Measurements from ENCODE around the gene STBD1.
"Not testable (repeated sequence)": the region's sequence is repeated elsewhere in the genome, so short reads cannot be mapped to it uniquely, and the experiment has no call there.

Gene STBD1

DNA sequence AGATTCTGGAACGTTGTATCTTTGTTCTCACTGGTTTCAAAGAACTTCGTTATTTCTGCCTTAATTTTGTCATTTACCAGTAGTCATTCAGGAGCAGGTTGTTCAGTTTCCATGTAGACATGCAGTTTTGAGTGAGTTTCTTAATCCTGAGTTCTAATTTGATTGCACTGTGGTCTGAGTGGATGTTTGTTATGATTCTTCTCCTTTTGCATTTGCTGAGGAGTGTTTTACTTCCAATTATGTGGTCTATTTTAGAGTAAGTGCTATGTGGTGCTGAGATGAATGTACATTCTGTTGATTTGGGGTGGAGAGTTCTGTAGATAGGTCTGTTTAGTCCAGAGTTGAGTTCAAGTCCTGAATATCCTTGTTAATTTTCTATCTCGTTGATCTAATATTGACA lies 18.7 kb upstream of the STBD1 start:
- not testable (repeated sequence) for DNase-seq

DNA sequence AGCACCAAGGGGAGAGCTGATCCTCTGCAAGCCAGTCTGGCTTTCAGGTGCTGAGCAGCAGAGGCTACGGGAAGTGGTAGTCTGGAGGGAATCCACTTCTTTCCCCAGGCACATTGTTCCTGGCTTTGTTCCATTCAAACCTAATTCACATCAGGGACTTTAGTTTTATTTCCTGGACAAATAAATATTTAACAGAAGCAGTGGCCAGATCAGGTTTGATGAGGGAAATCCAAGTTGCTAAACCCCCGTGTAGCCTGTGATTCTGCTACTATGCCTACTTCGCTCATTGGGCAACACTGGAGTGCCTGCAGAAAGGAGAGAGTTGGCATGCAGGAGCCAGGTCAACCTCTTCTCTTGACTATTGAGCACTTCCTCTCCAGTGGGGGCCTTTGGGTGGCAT lies 13.8 kb upstream of the STBD1 start:
- no peak for DNase-seq

DNA sequence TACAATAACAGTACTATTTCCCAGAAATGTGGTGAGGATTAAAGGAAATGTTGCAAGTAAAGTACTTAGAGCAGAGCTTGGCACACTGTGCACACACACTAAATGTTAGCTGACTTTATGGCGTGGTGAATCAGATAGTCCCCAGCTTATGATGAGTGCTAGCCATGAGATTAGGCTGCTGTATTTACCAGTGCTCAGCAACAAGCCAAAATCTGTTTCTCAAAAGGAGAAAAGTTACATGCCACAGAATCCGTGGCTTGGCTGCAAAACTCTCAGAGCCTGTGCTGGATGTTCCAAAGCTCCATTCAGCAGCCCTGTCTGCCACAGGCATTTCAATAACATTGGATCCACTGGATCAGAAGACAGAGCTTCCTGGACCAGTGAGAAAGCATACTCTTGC lies 12.8 kb upstream of the STBD1 start:
- no peak for DNase-seq

DNA sequence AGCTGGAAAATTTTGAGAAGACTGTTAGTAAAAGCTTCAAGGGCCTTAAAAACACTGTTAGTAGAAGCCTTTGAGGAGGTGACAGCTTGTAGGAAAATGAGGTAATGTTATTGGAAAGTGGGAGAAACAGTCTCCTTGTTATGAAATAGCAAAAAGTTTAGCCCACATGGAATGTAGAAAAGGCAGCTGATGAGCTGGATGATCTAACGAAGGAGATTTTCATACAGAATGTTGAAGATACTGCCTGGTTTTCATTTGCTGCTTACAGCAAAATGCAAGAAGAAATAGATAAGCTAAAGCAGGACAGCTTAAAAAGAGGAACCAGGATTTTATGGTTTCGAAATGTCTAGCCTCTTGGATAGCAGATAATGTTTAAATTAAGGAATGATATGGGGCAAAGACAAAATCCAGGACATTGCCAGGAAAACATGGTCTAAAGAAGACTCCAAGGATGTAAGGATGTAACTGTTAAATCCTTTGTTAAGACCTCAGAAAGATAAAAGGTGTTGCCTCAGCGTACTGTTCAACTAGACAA lies 10.2 kb upstream of the STBD1 start:
- peak; percentile 17 to 36 for DNase-seq

DNA sequence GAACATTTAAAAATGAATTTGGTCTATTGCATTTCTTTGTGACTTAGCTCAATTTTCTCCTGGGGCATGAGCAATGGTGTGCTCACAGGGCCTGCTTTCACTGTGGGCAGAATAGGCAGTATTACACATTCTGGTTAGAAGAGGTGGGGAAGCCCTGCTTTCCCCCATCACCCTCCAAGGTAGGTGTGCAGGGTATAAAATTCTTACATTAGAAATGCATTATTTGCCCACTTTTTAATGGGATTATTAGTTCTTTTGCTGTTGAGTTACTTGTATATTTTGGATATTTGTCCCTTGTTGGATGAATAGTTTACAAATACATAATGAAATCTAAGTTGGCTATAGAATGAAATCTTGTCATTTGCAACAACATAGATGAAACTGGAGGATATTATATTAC lies 8.3 kb upstream of the STBD1 start:
- DNase-seq, result no peak

DNA sequence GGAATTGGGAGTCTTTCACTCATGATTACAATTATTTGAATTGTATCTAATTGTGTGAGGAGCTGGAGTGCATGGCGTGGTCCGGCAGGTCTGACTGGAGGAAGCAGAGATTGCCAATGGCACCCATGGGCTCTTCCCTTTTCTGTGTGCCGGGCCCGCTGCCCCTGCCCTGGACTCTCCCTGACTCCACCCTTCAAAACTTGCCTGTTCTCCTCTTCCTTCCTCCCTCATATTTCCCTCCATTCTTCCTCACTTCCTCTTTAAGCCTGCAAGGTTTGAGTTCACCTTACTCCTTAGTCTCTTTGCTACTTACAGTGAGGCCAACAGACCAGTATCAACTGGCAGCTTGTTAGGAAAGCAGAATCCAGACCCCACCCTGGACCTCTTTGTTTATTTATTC lies 6.5 kb upstream of the STBD1 start:
- peak; percentile 42 to 47 for DNase-seq

DNA sequence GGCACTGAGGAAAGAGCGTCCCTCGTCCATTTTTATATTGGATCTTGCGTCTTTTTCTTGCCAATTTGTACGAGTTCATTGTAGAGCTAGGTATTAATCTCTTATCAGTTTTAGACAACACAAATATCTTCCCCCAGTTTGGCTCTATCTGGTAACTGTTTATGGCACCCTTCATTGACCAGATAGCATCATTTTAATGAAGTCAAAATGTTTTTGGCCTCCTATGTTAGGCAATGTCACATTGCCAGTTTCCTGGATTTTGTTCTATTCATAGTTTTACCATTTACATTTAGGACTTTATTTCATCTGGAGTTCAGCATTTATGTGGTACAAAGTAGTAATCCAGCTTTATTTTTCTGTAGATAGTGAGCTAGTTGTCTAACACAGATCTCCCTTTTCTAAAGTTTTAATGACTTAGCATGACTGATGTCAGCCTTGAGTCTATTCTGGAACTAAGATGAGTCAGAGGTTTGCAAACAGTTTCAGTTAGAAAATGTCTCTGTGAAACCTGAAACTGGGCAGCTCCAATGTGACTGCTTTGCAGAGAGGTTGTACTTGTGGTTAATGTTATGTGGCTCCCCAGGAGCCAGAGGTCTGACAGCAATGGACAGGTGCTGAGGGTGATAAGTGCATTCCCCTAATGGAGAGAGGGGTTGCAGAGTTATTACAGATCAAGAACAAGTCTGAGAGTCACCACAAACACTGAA lies 5.3 kb upstream of the STBD1 start:
- DNase-seq, result peak; percentile 66 to 72

DNA sequence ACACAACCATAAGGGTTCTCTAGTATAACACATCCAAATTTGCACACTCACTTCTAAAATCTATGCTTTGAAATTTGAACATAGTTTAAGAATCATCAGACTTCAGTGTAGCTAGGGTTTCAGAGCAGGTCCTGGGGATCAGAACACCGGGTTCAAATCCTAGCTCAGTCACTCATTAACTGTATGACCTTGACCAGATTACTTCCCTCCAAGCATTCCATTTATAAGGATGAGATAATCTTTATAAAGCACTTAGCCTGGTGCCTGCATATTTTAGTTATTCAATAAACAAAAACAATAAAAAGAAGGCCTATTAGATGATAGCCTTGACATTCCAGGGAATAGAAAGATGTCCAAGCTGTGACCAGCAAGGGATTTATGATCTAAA lies 4.8 kb upstream of the STBD1 start:
- DNase-seq, result no peak

DNA sequence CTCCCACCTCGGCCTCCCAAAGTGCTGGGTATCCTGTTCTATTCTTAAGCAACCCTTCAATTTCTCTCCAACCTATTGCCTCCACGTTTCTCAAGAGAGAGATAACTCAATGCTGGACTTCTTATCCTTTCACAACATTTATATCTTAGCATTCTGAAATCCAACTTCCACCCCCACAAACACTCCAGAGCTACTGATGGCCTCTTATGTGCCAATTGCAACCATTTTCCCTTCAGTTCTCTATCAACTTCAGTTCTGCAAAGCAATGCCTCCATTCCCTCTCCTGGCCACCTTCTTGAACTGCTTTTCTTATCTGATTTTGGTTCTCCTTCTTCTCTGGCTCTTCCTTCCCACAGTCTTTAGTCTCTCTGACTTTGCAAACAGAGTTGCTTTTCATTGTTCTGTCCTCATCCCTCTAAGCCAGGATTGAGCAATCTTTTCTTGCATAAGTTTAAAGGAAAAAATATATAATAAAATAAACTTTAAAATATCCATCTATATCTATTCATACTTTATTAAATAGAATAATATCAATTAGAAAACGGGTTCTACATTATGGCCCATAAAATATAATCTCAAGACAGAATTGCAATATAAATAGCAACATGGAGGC lies 3.6 kb upstream of the STBD1 start:
- peak; percentile 76 to 82 for DNase-seq

DNA sequence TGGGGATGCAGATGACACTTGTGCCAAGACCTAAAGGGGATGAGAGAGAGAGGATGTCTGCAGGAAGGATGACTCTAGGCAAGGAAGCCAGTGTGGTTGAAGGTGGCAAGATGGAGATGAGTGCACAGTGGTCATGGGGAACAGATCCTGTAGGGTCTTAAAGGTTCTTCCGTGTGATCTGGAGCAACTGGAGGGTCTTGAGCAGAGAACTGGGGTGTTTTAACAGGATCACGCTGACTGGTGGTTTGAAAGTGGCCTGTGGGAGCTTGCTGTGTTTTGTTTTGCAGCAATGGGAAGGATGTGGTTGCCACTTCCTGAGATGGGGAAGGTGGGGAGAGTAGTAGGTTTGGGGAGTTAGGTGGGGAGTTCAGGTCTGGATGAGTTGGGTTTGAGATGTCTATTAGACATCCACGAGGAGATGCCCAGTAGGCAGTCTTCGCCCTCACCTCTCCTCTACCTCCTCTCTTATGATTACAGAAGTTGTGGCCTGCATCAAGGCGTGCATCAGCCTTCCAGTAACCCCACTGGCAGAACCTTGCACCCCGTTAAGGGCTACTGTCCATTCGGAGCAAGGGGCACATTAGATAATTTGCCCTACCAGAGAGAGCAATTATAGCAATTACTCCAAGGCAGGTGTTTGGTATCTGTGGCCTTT lies 1.4 kb upstream of the STBD1 start:
- DNase-seq, result no peak

DNA sequence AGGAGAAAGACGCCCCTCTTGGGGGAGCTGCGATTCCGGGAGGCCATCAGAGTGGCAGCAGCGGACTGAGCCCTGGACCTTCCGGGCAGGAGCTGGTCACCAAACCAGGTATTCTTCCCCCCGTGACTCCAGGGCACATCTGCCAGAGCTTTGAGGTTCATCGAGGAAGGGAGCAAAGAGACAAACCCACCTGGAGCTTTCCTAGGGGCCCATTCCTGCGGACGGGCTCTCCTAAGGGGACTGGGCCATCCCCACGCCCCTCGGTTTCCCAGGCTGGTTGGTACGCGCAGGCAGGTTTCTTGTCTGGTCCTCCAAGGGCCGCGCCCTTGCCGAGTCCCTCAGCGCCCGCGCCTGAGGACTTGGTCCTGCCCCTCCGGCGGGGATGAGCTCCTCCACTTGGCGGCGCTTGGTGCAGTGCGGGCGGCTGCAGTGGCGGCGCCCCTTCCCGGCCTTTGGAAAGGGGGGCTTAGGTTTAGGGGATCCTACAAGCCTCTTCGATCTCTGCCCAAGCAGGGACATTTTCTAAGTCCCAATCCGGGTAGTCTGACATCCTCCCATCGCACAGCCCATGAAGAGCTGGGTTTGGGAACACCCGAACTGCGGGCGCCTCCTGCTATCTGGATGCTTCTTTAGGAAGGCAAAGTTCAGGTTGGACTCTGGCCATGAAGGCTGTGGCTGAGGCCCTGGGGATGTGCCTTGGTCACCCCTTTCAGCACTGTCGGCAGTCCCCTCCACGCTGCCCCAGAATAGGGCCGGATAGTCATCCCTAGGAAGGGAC lies 538 bp downstream of the STBD1 start:
- DNase-seq, result peak; percentile 18 to 55

DNA sequence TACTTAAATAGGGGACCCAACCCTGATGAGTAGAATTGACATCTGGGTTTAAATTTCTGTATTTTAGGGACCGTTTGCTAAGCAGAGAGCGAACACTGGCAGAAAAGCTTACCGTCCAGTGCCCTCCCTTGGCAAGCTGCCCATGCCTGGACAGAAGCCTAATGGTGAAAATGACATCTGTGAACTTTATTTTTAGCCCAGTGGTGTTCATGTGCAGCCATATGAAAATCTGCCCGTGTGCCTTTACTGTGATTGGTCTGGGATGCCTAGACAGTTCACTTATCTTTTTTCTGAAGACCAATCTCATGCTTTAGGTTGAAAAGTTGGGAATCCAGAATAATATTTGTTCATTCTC lies 1.1 kb downstream of the STBD1 start:
- DNase-seq, result no peak

DNA sequence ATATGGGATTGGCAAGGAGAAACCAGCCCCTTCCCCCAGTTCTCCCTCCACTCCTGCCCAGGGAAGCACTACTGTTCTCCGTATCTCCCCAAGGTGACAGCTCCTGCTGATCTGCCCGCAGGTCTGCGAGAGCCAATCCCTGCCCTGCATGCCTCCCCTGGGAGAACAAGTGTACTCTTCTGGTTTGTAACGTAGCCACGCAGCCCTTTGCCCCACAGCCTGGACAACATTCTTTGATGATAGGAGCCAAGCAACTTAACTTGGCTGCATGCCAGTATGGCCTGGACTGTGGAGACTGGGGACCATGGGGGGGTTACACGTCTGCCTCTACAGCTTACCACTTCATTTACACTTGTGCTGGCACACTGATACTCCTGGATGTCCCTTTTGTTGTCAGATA lies 2.0 kb downstream of the STBD1 start:
- DNase-seq, result no peak

DNA sequence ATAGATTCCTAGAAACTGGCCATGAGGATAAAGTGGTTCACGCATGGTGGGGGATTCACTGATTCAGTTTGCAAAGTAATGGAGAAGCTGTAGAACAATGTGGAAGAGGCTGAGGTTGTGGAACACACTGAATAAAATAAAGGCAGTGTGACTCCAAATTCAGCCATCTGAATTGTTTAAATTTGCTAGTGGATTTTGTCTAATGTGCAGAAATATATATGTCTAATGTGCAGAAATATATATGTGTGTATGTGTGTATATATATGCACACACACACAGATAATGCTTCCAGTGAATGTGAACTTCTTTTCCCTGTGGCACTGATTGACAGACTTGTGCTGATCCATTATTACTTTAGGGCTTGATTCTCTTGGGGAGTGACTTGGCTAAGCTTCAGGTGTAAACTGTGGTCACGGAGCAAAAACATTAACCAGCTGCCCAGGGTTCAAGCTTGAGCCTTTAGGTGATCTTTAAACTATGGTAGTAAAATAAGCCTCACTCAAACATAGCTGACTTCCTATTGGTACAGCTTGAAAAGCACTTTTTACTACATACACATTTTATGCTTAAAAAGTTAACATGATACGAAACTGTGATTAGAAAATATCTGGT lies 3.5 kb downstream of the STBD1 start:
- no peak for DNase-seq

DNA sequence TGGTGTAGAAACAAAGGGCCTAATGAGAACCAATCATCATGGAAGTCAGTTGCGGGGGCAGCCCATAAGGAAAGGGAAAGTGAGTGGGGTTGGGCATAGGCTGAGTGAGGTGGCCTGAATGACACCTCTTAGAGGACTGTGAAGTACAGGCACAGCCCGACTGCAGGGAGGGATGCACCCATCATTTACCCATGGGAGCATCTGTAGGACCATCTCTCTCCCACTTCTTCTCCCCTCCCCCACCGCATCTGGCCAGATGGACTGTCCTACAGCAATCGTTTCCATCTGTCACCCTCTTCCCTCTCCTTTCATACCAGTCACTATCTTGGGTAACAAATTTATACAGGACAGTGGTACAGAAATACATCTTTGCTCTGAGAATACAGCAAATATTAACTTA lies 4.2 kb downstream of the STBD1 start:
- no peak for DNase-seq

DNA sequence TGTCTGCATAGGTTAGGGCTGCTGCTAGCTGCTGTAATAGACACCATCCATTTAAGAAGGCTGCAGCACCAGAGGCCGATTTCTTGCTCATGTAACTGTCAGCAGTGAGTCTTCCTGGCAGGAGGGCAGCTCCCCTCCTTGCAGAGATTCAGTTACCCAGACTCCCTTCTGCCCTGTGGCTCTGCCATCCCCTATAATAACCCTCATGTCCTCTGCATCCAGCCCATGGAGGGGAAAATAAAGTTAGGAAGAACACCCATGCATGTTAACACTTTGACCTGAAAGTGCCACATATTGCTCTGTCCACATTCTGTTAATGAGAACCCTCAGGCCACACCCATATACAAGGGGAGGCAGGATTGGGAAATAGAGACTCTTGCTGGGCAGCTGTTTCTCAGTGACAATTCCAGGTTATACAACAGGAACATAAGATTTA lies 5.4 kb downstream of the STBD1 start:
- DNase-seq, result peak in 1 of 2 donors; percentile 32

DNA sequence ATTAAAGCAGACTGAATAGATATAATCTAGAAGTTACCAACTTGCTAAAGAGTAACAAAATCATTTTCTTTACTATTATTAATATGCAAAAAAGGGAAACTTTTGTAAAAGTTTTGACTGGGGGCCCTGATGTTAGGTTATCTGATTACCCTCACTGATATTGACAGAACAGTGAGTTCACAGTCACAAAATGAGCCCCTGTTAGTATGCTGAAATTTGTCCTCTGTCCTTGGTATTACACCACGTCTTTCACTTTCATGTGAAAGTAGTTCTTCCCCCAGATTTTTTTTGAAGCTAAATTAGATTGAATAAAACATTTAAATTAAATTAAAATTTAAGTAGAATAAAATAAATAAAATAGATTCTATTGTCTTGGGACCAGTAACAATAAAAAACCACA lies 5.9 kb downstream of the STBD1 start:
- DNase-seq, result no peak

DNA sequence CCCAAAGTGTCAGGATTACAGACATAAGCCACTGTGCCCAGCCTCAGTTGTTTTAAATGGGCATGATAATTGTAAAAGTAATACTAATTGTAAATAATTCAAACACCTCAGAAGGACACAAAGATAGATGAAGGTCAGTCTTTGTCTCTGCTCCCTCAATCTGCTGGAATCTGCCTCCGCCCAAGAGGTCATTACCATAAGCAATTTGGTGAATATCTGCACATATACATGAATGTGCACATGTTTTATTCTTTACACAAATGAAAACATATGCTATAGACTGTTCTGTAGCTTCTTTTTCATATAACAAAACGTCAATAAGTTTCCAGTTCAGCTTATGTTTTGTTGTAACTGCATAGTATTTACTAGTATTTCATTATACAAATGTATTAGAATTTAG lies 7.0 kb downstream of the STBD1 start:
- DNase-seq, result no peak

DNA sequence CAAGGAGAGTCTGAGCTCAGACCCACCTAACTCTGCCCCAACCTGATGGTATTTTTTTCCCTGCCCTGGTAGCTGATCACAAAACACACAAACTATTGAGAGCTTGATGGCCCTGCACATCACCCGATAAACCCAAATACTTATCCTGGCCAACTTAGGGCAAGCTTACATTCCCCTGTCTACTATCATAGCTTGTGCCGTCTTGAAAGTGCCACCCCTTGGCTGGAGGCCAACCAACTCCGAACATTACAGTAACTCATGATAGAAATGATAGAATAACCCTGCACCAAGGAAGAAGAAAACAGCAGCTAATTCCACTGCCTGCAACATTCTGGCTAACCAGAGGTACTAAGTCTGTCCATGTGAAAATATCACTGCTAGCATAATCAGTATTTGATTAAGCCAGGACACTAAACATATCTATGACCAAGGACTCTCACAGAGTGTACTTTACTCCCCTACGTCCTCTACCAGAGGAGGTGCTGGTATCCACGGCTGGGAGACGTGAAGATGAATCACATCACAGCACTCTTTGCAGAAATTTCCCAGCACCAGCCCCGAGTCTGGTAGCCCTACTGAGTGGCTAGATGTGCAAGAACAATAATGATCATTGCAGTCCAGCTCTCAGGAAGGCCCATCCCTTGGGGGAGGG lies 8.9 kb downstream of the STBD1 start:
- no peak for DNase-seq

DNA sequence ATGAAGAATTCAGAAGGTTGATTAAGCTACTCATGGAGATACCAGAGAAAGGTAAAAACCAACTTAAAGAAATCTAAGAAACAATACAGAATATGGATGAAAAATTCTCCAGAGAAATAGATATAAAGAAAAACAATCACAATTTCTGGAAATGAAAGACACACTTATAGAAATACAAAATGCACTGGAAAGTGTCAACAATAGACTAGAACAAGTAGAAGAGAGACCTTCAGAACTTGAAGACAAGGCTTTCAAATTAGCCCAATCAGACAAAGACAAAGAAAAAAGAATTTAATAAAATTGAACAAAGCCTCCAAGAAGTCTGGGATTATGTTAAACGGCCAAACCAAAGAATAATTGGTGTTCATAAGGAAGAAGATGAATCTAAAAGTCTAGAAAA lies 9.6 kb downstream of the STBD1 start:
- no peak for DNase-seq

DNA sequence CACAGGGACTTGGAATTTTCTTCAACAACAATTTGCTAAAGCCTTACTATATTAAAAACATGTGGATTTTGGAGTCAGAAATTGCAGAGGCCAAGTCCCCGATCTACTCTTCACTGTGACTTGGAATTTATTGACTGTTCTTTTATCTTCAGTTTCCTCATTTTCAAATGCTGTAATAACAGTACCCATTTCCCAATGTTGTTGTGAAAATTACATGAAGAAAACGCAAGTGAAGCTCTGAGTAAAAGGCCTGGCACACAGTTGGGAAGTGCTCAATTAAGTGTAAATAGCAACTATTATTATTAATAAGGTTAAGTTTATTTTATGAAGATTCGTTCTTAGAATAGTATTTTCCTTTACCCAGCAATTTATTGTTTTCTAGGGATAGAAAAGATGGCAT lies 15.7 kb downstream of the STBD1 start:
- DNase-seq, result peak; percentile 7 to 70

DNA sequence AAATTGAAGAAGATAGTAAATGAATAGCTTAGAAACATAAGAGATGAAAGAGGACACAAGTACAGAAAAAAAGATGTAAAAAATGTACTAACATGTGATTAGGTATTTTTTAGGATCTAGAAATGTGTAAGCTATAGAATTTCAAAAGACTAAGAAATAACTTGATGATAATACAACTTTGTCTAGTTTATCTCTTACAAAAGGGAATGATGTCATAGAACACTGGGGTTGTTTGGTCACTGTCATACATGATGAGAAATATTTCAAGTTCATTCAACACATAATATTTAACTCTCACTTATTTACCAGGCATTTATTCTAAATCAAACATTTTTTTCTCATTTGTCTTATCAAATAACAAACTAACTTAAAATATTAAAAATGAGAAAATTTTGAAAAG lies 18.5 kb downstream of the STBD1 start:
- no peak for DNase-seq
